Measurements from ENCODE around the gene PRR16. TPM values are rescaled to one million over a fixed set of nuclear protein-coding genes. Genes with fewer than 3 reads are reported as not detected.

PRR16 gene
- total RNA-seq, 1 donor from 2014 or later = 28.7 TPM

DNA sequence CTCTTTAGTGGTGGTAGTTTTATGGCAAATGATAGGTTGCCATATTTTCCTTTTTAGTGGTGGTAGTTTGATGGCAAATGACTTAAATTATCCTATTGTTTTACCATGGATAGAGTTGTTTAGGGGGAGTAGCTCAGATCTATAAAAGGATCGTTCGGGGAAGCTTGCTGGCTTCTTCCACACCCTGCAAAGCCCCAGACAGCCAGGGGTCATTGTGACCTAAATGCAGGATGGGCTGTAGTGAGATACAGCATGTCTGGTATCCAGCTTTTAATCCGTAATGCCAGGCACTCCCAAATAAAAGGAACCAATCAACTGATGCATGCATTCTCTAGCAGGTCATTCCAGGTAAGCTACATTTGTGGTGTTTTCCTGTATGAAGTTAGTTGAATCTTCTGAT is 67.1 kb downstream of the PRR16 start:
- TF ChIP-seq, protein P1, sequence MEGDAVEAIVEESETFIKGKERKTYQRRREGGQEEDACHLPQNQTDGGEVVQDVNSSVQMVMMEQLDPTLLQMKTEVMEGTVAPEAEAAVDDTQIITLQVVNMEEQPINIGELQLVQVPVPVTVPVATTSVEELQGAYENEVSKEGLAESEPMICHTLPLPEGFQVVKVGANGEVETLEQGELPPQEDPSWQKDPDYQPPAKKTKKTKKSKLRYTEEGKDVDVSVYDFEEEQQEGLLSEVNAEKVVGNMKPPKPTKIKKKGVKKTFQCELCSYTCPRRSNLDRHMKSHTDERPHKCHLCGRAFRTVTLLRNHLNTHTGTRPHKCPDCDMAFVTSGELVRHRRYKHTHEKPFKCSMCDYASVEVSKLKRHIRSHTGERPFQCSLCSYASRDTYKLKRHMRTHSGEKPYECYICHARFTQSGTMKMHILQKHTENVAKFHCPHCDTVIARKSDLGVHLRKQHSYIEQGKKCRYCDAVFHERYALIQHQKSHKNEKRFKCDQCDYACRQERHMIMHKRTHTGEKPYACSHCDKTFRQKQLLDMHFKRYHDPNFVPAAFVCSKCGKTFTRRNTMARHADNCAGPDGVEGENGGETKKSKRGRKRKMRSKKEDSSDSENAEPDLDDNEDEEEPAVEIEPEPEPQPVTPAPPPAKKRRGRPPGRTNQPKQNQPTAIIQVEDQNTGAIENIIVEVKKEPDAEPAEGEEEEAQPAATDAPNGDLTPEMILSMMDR (IDR thresholded peaks at IDR 0.05) = no peak
- Histone ChIP-seq H3K4me1 (peaks cover 0 to 3% of the 10 kb centered on the region in 2 donors), H3K27me3 (no peaks in the 10 kb centered on the region), H3K36me3 (no peaks in the 10 kb centered on the region), H3K4me3 (no peak overlapping the region), H3K9me3 (no peaks in the 10 kb centered on the region), H3K27ac (no peak overlapping the region)
- intact Hi-C loops (cut with DNase I) = no loop called here
- no peak for DNase-seq (ENCODE audit: low spot score in 2 of 2)

DNA sequence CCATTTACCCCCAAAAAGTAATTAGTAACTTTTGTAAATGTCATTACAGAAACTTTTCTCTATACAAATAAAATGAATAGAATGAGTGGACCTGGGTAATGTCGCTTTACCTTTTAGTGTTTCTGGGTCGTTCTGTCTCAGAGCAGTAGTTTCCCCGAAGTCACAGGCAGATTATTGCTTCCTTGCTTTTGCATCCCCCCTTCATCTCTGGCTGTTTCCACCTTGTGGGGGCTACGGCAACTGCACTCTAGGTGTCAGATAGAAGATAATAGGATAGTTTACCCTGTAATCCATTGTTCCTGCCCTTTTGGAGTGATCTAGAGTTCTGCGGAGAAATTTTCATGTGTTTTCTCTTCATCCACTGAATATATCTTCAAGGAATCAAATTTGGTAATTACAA is 68.7 kb downstream of the PRR16 start:
- Histone ChIP-seq H3K36me3 (no peaks in the 10 kb centered on the region), H3K27ac (no peak overlapping the region), H3K27me3 (no peaks in the 10 kb centered on the region), H3K4me3 (no peak overlapping the region), H3K4me1 (peaks cover 0 to 3% of the 10 kb centered on the region in 2 donors), H3K9me3 (no peaks in the 10 kb centered on the region)
- no peak for DNase-seq (ENCODE audit: low spot score in 2 of 2)
- TF ChIP-seq, protein P1 (IDR thresholded peaks at IDR 0.05) = no peak
- intact Hi-C loops (cut with DNase I) = no loop called here

DNA sequence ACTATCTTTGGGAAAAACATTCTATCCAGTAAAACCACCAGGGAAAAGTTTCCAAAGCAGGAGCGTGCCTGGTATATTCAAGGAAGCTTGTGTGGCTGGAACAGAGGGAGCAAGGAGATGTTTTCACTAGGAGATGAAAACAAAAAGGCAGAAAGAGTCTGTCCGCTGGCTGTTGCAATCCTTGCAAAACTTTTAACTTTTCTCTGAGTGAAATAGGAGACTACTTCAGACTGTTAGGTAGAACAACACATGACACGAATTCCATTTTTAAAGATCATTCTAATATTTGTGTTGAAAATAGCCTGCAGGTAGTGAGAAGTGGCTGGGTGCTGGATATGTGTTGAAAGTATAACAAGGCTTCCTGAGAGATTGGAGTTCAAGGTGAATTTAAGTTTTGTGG is 69.5 kb downstream of the PRR16 start:
- Histone ChIP-seq H3K4me1 (peaks cover 0 to 3% of the 10 kb centered on the region in 2 donors), H3K9me3 (no peaks in the 10 kb centered on the region), H3K36me3 (no peaks in the 10 kb centered on the region), H3K27ac (no peak overlapping the region), H3K4me3 (no peak overlapping the region), H3K27me3 (no peaks in the 10 kb centered on the region)
- no peak for DNase-seq (ENCODE audit: low spot score in 2 of 2)
- intact Hi-C loops (cut with DNase I) = no loop called here
- TF ChIP-seq, protein P1 (IDR thresholded peaks at IDR 0.05) = no peak

DNA sequence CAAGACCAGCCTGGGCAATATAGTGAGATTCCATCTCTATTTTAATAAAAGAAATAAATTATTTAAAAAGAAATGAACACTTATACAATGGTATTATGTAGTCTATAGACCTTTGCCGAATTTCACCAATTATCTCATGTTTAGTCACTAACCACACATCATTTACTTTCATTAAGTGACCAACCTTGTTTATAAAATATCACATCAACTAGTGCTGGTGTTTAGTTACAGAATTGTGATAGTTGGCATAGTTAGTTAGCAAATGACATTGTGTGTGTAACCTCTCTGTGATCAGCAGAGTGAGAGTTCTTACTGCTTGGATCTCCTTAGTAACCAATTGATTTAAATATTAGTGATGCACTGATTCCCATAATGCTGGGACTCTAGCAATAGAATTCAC is 71.8 kb downstream of the PRR16 start:
- Histone ChIP-seq H3K4me1 (peaks cover 0 to 4% of the 10 kb centered on the region in 2 donors), H3K27me3 (no peaks in the 10 kb centered on the region), H3K36me3 (no peaks in the 10 kb centered on the region), H3K4me3 (no peak overlapping the region), H3K27ac (no peak overlapping the region), H3K9me3 (no peaks in the 10 kb centered on the region)
- DNase-seq (ENCODE audit: low spot score in 2 of 2) = no peak
- intact Hi-C loops (cut with DNase I) = no loop called here
- TF ChIP-seq, protein P1 (IDR thresholded peaks at IDR 0.05) = no peak

DNA sequence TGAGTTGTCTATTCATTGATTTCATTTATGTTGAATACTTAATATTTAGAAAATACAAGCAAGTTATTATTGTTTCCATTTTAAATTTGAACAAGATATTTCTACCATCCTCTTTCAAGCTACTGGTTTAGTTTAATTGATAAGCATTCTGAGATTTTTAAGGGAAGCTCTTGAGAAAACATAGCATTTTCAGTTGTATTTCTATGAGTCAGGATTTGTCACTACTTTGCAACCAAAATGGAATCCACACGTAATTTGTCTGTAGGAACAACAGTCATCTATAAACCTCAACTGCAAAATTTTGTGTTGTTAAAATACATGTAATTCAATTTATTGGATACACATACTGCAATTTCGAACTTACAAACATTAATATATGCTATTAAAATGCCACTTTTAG is 74.0 kb downstream of the PRR16 start:
- intact Hi-C loops (cut with DNase I) = no loop called here
- no peaks in the 10 kb centered on the region for H3K36me3 ChIP-seq
- no peak overlapping the region for H3K27ac ChIP-seq
- DNase-seq (ENCODE audit: low spot score in 2 of 2) = no peak
- TF ChIP-seq, protein P1 (IDR thresholded peaks at IDR 0.05) = no peak
- no peaks in the 10 kb centered on the region for H3K27me3 ChIP-seq
- H3K4me3 ChIP-seq = no peak overlapping the region
- H3K9me3 ChIP-seq = no peaks in the 10 kb centered on the region
- H3K4me1 ChIP-seq = peaks cover 0 to 7% of the 10 kb centered on the region in 2 donors

DNA sequence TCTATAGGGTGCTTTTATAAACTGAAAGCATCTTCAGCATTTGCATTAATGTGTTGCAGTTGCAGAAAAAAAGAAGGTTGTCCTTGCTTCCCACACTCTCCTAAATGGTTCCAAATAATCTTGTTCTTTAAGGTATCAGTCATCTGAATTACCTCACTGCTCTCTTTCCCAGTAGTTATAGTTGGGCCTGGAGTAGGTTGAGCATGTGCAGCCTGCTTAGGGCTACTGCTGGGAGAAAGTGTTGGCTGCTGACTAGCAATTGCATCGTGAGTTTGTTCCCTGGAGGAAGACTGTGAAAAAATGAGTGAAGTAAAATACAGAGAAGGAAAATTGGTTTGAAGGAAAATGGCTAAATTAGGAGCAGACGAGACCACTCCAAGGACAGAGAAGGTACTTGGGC is 74.5 kb downstream of the PRR16 start:
- no peak for DNase-seq (ENCODE audit: low spot score in 2 of 2)
- H3K4me3 ChIP-seq = no peak overlapping the region
- H3K27me3 ChIP-seq = no peaks in the 10 kb centered on the region
- intact Hi-C loops (cut with DNase I) = no loop called here
- no peaks in the 10 kb centered on the region for H3K36me3 ChIP-seq
- H3K27ac ChIP-seq = no peak overlapping the region
- no peaks in the 10 kb centered on the region for H3K9me3 ChIP-seq
- H3K4me1 ChIP-seq = peaks cover 0 to 7% of the 10 kb centered on the region in 2 donors
- TF ChIP-seq, protein P1 (IDR thresholded peaks at IDR 0.05) = no peak

Measured in ascending aorta (tissue), 2 donors.